K562 (cell line): ENCODE results near the gene ZNF124. TPM values are rescaled to one million over a fixed set of nuclear protein-coding genes. Genes with fewer than 3 reads are reported as not detected.

Experiments used
- CBFA2T2 ChIP-seq: fragments of 450-650 bp; conservative IDR thresholded peaks from 2 replicates; pipeline ENCODE4 v1.6.1; 2017; ENCODE audit warnings: mild to moderate bottlenecking
- CEBPG ChIP-seq, 3 experiments: fragments of 200-800 bp in 1 of 3; sonication (Bioruptor generic) in 1 of 3; sonication (generic) in 1 of 3; formaldehyde crosslinking in 1 of 3; IDR thresholded peaks in 2 of 3; conservative IDR thresholded peaks in 1 of 3; 2 replicates each; pipeline versions ENCODE4 v1.6.1 to v1.8.0; 2016 to 2022; ENCODE audit warnings: missing compliant biosample characterization in 2 of 3, missing genetic modification characterization in 2 of 3, mild to moderate bottlenecking in 1 of 3, missing genetic modification reagents in 1 of 3
- FOSL1 ChIP-seq: fragments of 200-800 bp; sonication (Bioruptor generic); conservative IDR thresholded peaks from 2 replicates; pipeline ENCODE4 v1.6.1; 2016; ENCODE audit warnings: missing genetic modification characterization, missing compliant biosample characterization
- HEY1 ChIP-seq: fragments of 250-450 bp; sonication (Bioruptor Pico); IDR thresholded peaks from 2 replicates; pipeline ENCODE4 v1.5.0; 2020; ENCODE audit warnings: mild to moderate bottlenecking, moderate library complexity, borderline replicate concordance
- KLF1 ChIP-seq: fragments of 450-650 bp; IDR thresholded peaks from 2 replicates; pipeline ENCODE4 v1.6.1; 2016; ENCODE audit warnings: missing genetic modification characterization, missing compliant biosample characterization
- MTF1 ChIP-seq: fragments of 250-450 bp; sonication (Bioruptor Pico); IDR thresholded peaks from 2 replicates; pipeline ENCODE4 v1.9.0; 2021; ENCODE audit warnings: moderate library complexity, mild to moderate bottlenecking, inconsistent platforms, borderline replicate concordance
- NCOA2 ChIP-seq, 2 experiments: fragments of 450-650 bp; IDR thresholded peaks; 2 replicates each; pipeline ENCODE4 v1.6.1; 2018; ENCODE audit warnings: mild to moderate bottlenecking in 2 of 2, moderate library complexity in 1 of 2; ENCODE audit not compliant: partially characterized antibody in 2 of 2
- NFE2L1 ChIP-seq: fragments of 450-650 bp; IDR thresholded peaks from 2 replicates; pipeline ENCODE4 v1.6.1; 2016; ENCODE audit warnings: missing genetic modification characterization, low read depth, mild to moderate bottlenecking, missing compliant biosample characterization, moderate library complexity, borderline replicate concordance
- PCBP1 ChIP-seq: fragments of 200-400 bp; formaldehyde crosslinking; IDR thresholded peaks from 2 replicates; pipeline ENCODE4 v1.6.1; 2018; ENCODE audit warnings: mild to moderate bottlenecking, low read depth, low read length; ENCODE audit not compliant: poor library complexity, severe bottlenecking
- PTRF ChIP-seq: fragments of 450-650 bp; IDR thresholded peaks from 2 replicates; pipeline ENCODE4 v1.6.1; 2016; ENCODE audit warnings: mild to moderate bottlenecking, missing genetic modification characterization, missing compliant biosample characterization
- RCOR1 ChIP-seq, 2 experiments: IDR thresholded peaks; 2 replicates each; pipeline ENCODE4 v1.6.1; 2012; ENCODE audit warnings: low read depth in 2 of 2, low read length in 2 of 2, borderline replicate concordance in 1 of 2, improper control_type of control experiment in 1 of 2
- SLC30A9 ChIP-seq: fragments of 250-450 bp; sonication (Bioruptor Pico); IDR thresholded peaks from 2 replicates; pipeline ENCODE4 v1.8.0; 2022; ENCODE audit warnings: mild to moderate bottlenecking, moderate library complexity
- SNIP1 ChIP-seq: fragments of 450-650 bp; IDR thresholded peaks from 2 replicates; pipeline ENCODE4 v1.7.1; 2017; ENCODE audit warnings: low read depth, mild to moderate bottlenecking
- ZNF263 ChIP-seq: sonication (generic); formaldehyde crosslinking; IDR thresholded peaks from 2 replicates; pipeline ENCODE4 v1.8.0; 2022; ENCODE audit warnings: mild to moderate bottlenecking, missing genetic modification reagents, borderline replicate concordance
- ZNF75A ChIP-seq: fragments of 450-650 bp; formaldehyde crosslinking; IDR thresholded peaks from 2 replicates; pipeline ENCODE4 v1.4.0; 2020; ENCODE audit warnings: mild to moderate bottlenecking
- ZNF766 ChIP-seq: fragments of 200-800 bp; sonication (Bioruptor generic); conservative IDR thresholded peaks from 2 replicates; pipeline ENCODE4 v1.6.1; 2016; ENCODE audit warnings: missing genetic modification characterization, missing compliant biosample characterization
- polyA plus RNA-seq, 8 experiments: library from polyadenylated mRNA; depleted of rRNA in 4 of 8; stranded (reverse) in 5 of 8; unstranded in 3 of 8; fragments of >200 nt; fragmentation: Nextera tagmentation in 2 of 8; fragmentation: Illumina TruSeq in 1 of 8; extraction: Ambion mirVana in 2 of 8; extraction: Trizol in 1 of 8; gene quantifications; 2 replicates each; pipeline versions ENCODE4 v1.2.1 to v1.2.3, GENCODE V29; 2011 to 2014; ENCODE audit warnings: inconsistent platforms in 1 of 8, missing spikeins in 1 of 8
- total RNA-seq, 7 experiments: library from RNA; depleted of rRNA in 6 of 7; stranded (reverse); fragments of >200 nt in 6 of 7; fragmentation: Illumina TruSeq in 2 of 7; extraction: Trizol in 2 of 7; gene quantifications; 2 replicates each; pipeline versions ENCODE4 v1.2.1 to v1.2.3, GENCODE V29; 2011 to 2021; ENCODE audit warnings: low replicate concordance in 1 of 7
- TF ChIP-seq, protein P1 (sequence below): fragments of 450-650 bp; IDR thresholded peaks from 2 replicates; pipeline ENCODE4 v1.6.1; 2017; ENCODE audit warnings: mild to moderate bottlenecking, moderate library complexity
- TF ChIP-seq, protein P2 (sequence below): fragments of 250-450 bp; sonication (Bioruptor Pico); IDR thresholded peaks from 2 replicates; pipeline ENCODE4 v1.5.1; 2021; ENCODE audit warnings: mild to moderate bottlenecking

ZNF124 gene
- total and polyA plus RNA-seq, 9 of the 15 experiments (the other 6 are each of a cell fraction or from before 2014, with no cell fraction given): 7.6 to 71.5 (median 20.2) TPM

DNA sequence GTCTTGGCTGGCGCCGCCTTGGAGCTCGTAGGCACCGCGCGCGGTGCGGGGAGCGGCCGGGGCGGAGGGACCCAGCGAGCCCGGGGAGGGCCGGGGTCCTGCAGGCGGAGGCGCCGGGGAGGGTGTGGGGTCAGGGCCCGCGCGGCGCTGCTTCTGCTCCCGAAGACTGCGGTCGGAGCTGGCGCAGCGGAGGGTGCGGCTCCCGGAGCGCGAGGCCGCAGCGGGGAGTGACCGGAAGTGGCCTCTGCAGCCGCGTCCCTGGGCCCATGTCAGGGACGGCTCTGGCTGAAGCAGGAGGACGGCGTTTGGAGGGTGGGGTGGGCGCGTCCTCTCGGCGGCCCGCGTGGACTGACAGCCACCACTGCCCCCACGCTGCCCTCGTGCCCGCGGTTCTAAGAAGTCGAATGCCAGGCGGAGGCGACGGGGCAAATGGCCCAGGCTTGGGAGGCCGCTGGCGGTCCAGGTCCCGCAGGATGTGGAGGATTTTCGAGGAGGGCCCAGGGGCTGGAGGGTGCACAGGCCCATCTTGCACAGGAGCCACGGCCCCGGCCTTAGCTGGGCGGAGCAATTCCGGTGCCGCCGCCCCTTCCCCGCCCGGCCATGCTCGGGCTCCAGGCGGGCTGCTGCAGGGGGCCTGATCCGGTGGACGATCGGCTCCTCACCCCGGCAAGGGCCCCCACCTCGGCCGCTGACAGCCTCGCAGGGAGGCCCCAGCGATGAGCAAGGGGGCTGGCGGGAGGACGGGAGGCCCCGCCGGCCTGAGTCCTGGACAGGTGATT, 59.9 kb downstream of the ZNF124 start (continued):
- TF ChIP-seq, protein P1, sequence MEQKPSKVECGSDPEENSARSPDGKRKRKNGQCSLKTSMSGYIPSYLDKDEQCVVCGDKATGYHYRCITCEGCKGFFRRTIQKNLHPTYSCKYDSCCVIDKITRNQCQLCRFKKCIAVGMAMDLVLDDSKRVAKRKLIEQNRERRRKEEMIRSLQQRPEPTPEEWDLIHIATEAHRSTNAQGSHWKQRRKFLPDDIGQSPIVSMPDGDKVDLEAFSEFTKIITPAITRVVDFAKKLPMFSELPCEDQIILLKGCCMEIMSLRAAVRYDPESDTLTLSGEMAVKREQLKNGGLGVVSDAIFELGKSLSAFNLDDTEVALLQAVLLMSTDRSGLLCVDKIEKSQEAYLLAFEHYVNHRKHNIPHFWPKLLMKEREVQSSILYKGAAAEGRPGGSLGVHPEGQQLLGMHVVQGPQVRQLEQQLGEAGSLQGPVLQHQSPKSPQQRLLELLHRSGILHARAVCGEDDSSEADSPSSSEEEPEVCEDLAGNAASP: no peak
- no peak for TF ChIP-seq HEY1 (CRISPR knock-in tag)
- no peak for TF ChIP-seq MTF1 (CRISPR knock-in tag)
- TF ChIP-seq PTRF (tag): no peak
- TF ChIP-seq ZNF75A (CRISPR knock-in tag): no peak
- 0 out of 2 replicates have a peak, but pooled peaks have one; percentile 51 for TF ChIP-seq ZNF766 (CRISPR knock-in tag)
- TF ChIP-seq, protein P2, sequence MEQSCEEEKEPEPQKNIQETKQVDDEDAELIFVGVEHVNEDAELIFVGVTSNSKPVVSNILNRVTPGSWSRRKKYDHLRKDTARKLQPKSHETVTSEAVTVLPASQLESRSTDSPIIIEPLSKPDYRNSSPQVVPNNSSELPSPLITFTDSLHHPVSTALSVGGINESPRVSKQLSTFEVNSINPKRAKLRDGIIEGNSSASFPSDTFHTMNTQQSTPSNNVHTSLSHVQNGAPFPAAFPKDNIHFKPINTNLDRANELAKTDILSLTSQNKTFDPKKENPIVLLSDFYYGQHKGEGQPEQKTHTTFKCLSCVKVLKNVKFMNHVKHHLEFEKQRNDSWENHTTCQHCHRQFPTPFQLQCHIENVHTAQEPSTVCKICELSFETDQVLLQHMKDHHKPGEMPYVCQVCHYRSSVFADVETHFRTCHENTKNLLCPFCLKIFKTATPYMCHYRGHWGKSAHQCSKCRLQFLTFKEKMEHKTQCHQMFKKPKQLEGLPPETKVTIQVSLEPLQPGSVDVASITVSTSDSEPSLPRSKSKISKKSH (CRISPR knock-in tag): no peak
- TF ChIP-seq CEBPG (CRISPR knock-in tag; IDR thresholded peaks at IDR 0.05): no peak
- TF ChIP-seq CEBPG (tag; conservative IDR thresholded peaks at IDR 0.05 in 1 of 2, IDR thresholded peaks at IDR 0.05 in 1 of 2): no peak
- TF ChIP-seq SNIP1: no peak
- TF ChIP-seq SLC30A9 (CRISPR knock-in tag): no peak
- peak; percentile 86 for TF ChIP-seq PCBP1
- TF ChIP-seq RCOR1 (IDR thresholded peaks at IDR 0.05; ENCODE audit: borderline replicate concordance in 1 of 2, low read depth in 2 of 2, low read length in 2 of 2): peak in 1 of 2 experiments; percentile 39; a peak in 2 of 4 replicates
- peak; percentile 90 for TF ChIP-seq KLF1 (tag)
- TF ChIP-seq CBFA2T2: no peak
- no peak for TF ChIP-seq FOSL1 (tag)
- TF ChIP-seq NFE2L1 (tag): no peak
- TF ChIP-seq ZNF263: peak; percentile 57; the same call in 1 of the 2 replicates
- TF ChIP-seq NCOA2 (IDR thresholded peaks at IDR 0.05; ENCODE audit: partially characterized antibody in 2 of 2): no peak
